HL-60 (cell line): ENCODE measurements around the gene ST7.

Source experiments
- DNase-seq, 2 experiments: peaks; one replicate each; pipeline ENCODE4 v3.0.0-alpha.2; 2010 to 2020; ENCODE audit warnings: low read depth in 1 of 2, low spot score in 1 of 2
- H3K27ac ChIP-seq: fragments of 250-450 bp; sonication (Bioruptor Pico); replicated peaks from 2 replicates; pipeline ENCODE4 v1.5.1; 2020; ENCODE audit warnings: mild to moderate bottlenecking, moderate library complexity
- H3K27me3 ChIP-seq: fragments of 250-450 bp; sonication (Bioruptor Pico); 2 replicates; pipeline ENCODE4 v1.5.1; 2021; ENCODE audit warnings: mild to moderate bottlenecking, moderate library complexity; ENCODE audit not compliant: insufficient read depth, poor library complexity, severe bottlenecking
- H3K4me3 ChIP-seq: replicated peaks from 2 replicates; pipeline ENCODE4 v1.5.1; 2011; ENCODE audit warnings: mild to moderate bottlenecking, control low read depth, low read length; ENCODE audit not compliant: insufficient read depth
- GABPA ChIP-seq: IDR thresholded peaks from 2 replicates; pipeline ENCODE4 v1.6.1; 2012; ENCODE audit warnings: low read depth
- POLR2AphosphoS5 ChIP-seq: IDR thresholded peaks from 2 replicates; pipeline ENCODE4 v1.6.1; 2012; ENCODE audit warnings: low read depth
- REST ChIP-seq: IDR thresholded peaks from 2 replicates; pipeline ENCODE4 v1.6.1; 2012; ENCODE audit warnings: low read depth; ENCODE audit not compliant: insufficient replicate concordance
- SPI1 ChIP-seq: IDR thresholded peaks from 2 replicates; pipeline ENCODE4 v1.6.1; 2012; ENCODE audit warnings: low read depth, mild to moderate bottlenecking, borderline replicate concordance
- TF ChIP-seq, protein P1 (sequence below): IDR thresholded peaks from one replicate; pipeline ENCODE4 v1.5.1; 2011; ENCODE audit warnings: low read length, control low read depth, inconsistent platforms; ENCODE audit not compliant: insufficient read depth

ST7 gene

DNA sequence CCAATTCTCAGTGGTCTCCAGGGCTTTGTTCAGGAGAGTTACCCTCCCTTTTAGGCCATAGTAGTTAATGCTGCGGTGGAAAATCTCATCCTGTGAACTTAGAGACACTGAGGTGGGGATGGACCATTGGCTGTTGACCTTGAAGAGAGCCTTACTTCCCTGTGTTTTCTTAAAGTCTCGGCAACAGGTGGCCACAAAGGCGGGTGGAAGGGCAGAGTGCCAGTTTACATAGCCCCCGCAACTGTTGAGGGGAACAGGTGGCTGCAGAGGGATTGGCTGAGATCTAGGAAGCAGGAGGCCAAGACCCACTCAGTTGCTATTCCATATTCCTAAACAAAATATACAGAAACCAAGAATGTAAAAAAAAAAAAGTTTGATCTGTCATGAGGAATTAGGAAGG lies 160.6 kb downstream of the ST7 start:
- TF ChIP-seq REST = no peak
- no peak for TF ChIP-seq SPI1
- TF ChIP-seq, protein P1, sequence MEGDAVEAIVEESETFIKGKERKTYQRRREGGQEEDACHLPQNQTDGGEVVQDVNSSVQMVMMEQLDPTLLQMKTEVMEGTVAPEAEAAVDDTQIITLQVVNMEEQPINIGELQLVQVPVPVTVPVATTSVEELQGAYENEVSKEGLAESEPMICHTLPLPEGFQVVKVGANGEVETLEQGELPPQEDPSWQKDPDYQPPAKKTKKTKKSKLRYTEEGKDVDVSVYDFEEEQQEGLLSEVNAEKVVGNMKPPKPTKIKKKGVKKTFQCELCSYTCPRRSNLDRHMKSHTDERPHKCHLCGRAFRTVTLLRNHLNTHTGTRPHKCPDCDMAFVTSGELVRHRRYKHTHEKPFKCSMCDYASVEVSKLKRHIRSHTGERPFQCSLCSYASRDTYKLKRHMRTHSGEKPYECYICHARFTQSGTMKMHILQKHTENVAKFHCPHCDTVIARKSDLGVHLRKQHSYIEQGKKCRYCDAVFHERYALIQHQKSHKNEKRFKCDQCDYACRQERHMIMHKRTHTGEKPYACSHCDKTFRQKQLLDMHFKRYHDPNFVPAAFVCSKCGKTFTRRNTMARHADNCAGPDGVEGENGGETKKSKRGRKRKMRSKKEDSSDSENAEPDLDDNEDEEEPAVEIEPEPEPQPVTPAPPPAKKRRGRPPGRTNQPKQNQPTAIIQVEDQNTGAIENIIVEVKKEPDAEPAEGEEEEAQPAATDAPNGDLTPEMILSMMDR = no peak
- TF ChIP-seq POLR2AphosphoS5 = no peak
- no peak for DNase-seq
- H3K27me3 ChIP-seq = no peaks in the 10 kb centered on the region
- H3K4me3 ChIP-seq = no peak overlapping the region
- no peak overlapping the region for H3K27ac ChIP-seq

DNA sequence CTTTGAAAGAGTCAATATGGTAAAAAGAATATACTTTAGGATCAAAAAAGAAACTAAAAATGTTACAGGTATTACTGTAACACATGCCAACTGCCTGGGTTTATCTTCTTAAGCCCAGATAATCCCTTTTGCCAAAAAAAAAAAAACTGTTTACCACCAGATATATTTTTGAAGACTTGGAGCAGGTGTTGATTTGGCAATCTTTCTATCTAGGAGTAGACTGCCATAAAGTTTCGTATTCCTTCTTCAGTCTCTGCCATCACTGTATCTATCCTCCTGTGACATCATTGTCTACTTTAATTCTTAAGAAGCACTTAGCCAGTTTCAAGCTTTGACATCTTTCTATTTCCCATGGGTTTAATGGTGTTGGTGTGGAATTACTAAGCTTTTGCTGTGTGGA lies 161.0 kb downstream of the ST7 start:
- DNase-seq = no peak

GRCh38 chr7:117116211-117116610 lies 162.9 kb downstream of the ST7 start:
- no peak for DNase-seq
- Histone ChIP-seq H3K27ac (no peak overlapping the region), H3K4me3 (no peak overlapping the region), H3K27me3 (no peaks in the 10 kb centered on the region)
- TF ChIP-seq, protein P1 = no peak
- TF ChIP-seq POLR2AphosphoS5 (no peak), SPI1 (no peak), GABPA (no peak), REST (no peak)

More for the DNA sequence above, 161.0 kb downstream of the ST7 start:
- no peak overlapping the region for H3K27ac ChIP-seq
- H3K27me3 ChIP-seq = no peaks in the 10 kb centered on the region
- no peak overlapping the region for H3K4me3 ChIP-seq
- TF ChIP-seq, protein P1 = no peak
- TF ChIP-seq GABPA (no peak), POLR2AphosphoS5 (no peak), REST (no peak), SPI1 (no peak)
